SK-N-SH treated with all-trans-retinoic acid at 6 μM for 48 hours (cell line): ENCODE measurements around the gene SOWAHB.
A peak's percentile ranks its signal among the peaks of the same experiment; 100 is the strongest.

Experiments
- ATAC-seq: fragments of 200-7000 bp; cut with Tn5 transposase; 3 replicates; pipeline ENCODE4 v1.9.1; 2020; ENCODE audit warnings: mild to moderate bottlenecking, moderate library complexity
- ARNTL ChIP-seq: fragments of 450-650 bp; formaldehyde crosslinking; IDR thresholded peaks from 2 replicates; pipeline ENCODE4 v1.5.0; 2020; ENCODE audit warnings: low read depth, mild to moderate bottlenecking, moderate library complexity, borderline replicate concordance
- CREB5 ChIP-seq: fragments of 250-450 bp; sonication (Bioruptor Pico); IDR thresholded peaks from 2 replicates; pipeline ENCODE4 v1.5.1; 2020; ENCODE audit warnings: low read depth, mild to moderate bottlenecking, moderate library complexity
- CSDC2 ChIP-seq: fragments of 250-450 bp; sonication (Bioruptor Pico); IDR thresholded peaks from 2 replicates; pipeline ENCODE4 v1.5.0; 2020; ENCODE audit warnings: mild to moderate bottlenecking, moderate library complexity
- CSRNP3 ChIP-seq: fragments of 250-450 bp; sonication (Bioruptor Pico); IDR thresholded peaks from 2 replicates; pipeline ENCODE4 v1.5.1; 2021; ENCODE audit warnings: mild to moderate bottlenecking, moderate library complexity
- ESRRG ChIP-seq: fragments of 250-450 bp; sonication (Bioruptor Pico); IDR thresholded peaks from 2 replicates; pipeline ENCODE4 v1.6.1; 2021; ENCODE audit warnings: mild to moderate bottlenecking
- GLIS3 ChIP-seq: fragments of 250-450 bp; sonication (Bioruptor Pico); IDR thresholded peaks from 2 replicates; pipeline ENCODE4 v1.5.0; 2020; ENCODE audit warnings: mild to moderate bottlenecking, moderate library complexity
- ISL1 ChIP-seq: fragments of 250-450 bp; sonication (Bioruptor Pico); IDR thresholded peaks from 2 replicates; pipeline ENCODE4 v2.1.2; 2022; ENCODE audit warnings: mild to moderate bottlenecking, moderate library complexity
- OSR1 ChIP-seq: fragments of 250-450 bp; sonication (Bioruptor Pico); IDR thresholded peaks from 2 replicates; pipeline ENCODE4 v1.8.0; 2022; ENCODE audit warnings: moderate library complexity, mild to moderate bottlenecking, inconsistent platforms
- PATZ1 ChIP-seq: fragments of 250-450 bp; sonication (Bioruptor Pico); IDR thresholded peaks from 2 replicates; pipeline ENCODE4 v1.8.0; 2020; ENCODE audit warnings: mild to moderate bottlenecking, moderate library complexity, borderline replicate concordance
- POU6F1 ChIP-seq: fragments of 250-450 bp; sonication (Bioruptor Pico); IDR thresholded peaks from 2 replicates; pipeline ENCODE4 v1.8.0; 2021; ENCODE audit warnings: low read depth, mild to moderate bottlenecking, moderate library complexity, borderline replicate concordance
- PPARA ChIP-seq: fragments of 250-450 bp; sonication (Bioruptor Pico); IDR thresholded peaks from 2 replicates; pipeline ENCODE4 v1.5.0; 2020; ENCODE audit warnings: mild to moderate bottlenecking, borderline replicate concordance
- RARB ChIP-seq: fragments of 250-450 bp; sonication (Bioruptor Pico); IDR thresholded peaks from 2 replicates; pipeline ENCODE4 v1.8.0; 2021; ENCODE audit warnings: mild to moderate bottlenecking, moderate library complexity
- SNAI2 ChIP-seq: fragments of 250-450 bp; sonication (Bioruptor Pico); IDR thresholded peaks from 2 replicates; pipeline ENCODE4 v1.5.0; 2020; ENCODE audit warnings: mild to moderate bottlenecking, moderate library complexity
- TCF4 ChIP-seq: fragments of 250-450 bp; sonication (Bioruptor Pico); IDR thresholded peaks from 2 replicates; pipeline ENCODE4 v1.8.0; 2021; ENCODE audit warnings: mild to moderate bottlenecking, moderate library complexity, borderline replicate concordance
- TOX ChIP-seq: fragments of 250-450 bp; sonication (Bioruptor Pico); IDR thresholded peaks from 2 replicates; pipeline ENCODE4 v1.8.0; 2021; ENCODE audit warnings: mild to moderate bottlenecking, moderate library complexity, borderline replicate concordance
- TSHZ2 ChIP-seq: fragments of 250-450 bp; sonication (Bioruptor Pico); IDR thresholded peaks from 2 replicates; pipeline ENCODE4 v1.5.0; 2020; ENCODE audit warnings: mild to moderate bottlenecking, moderate library complexity
- ZC3H10 ChIP-seq: fragments of 250-450 bp; sonication (Bioruptor Pico); IDR thresholded peaks from 2 replicates; pipeline ENCODE4 v1.5.1; 2021; ENCODE audit warnings: mild to moderate bottlenecking, moderate library complexity
- ZFP30 ChIP-seq: fragments of 450-650 bp; formaldehyde crosslinking; IDR thresholded peaks from 2 replicates; pipeline ENCODE4 v1.5.0; 2022; ENCODE audit warnings: mild to moderate bottlenecking, moderate library complexity
- ZNF70 ChIP-seq: fragments of 450-650 bp; formaldehyde crosslinking; IDR thresholded peaks from 2 replicates; pipeline ENCODE4 v1.5.0; 2020; ENCODE audit warnings: mild to moderate bottlenecking, moderate library complexity
- ZNF8 ChIP-seq: fragments of 450-650 bp; formaldehyde crosslinking; IDR thresholded peaks from 2 replicates; pipeline ENCODE4 v1.5.0; 2020; ENCODE audit warnings: mild to moderate bottlenecking, moderate library complexity

Gene SOWAHB

GRCh38 chr4:76920715-76921114 lies 22.8 kb upstream of the SOWAHB start:
- TF ChIP-seq ZNF8 (CRISPR knock-in tag) (no peak), ISL1 (CRISPR knock-in tag) (no peak), ZC3H10 (CRISPR knock-in tag) (no peak), CREB5 (no peak), SNAI2 (CRISPR knock-in tag) (no peak), TSHZ2 (CRISPR knock-in tag) (no peak), ZNF70 (no peak), PATZ1 (CRISPR knock-in tag) (no peak), PPARA (CRISPR knock-in tag) (no peak), OSR1 (CRISPR knock-in tag) (no peak), ARNTL (CRISPR knock-in tag) (no peak), RARB (no peak)

GRCh38 chr4:76909711-76910110 lies 11.8 kb upstream of the SOWAHB start:
- TF ChIP-seq ESRRG, result no peak
- TF ChIP-seq ZNF8 (CRISPR knock-in tag), result no peak
- ATAC-seq, result no peak

More at GRCh38 chr4:76920715-76921114, 22.8 kb upstream of the SOWAHB start:
- ATAC-seq, result no peak

- peak; percentile 87 for ATAC-seq
- no peak for TF ChIP-seq TOX (CRISPR knock-in tag)
- TF ChIP-seq TCF4, result no peak
- no peak for TF ChIP-seq RARB
- TF ChIP-seq GLIS3 (CRISPR knock-in tag), result no peak
- TF ChIP-seq ISL1 (CRISPR knock-in tag), result no peak
- TF ChIP-seq ZNF8 (CRISPR knock-in tag), result no peak
- TF ChIP-seq OSR1 (CRISPR knock-in tag), result no peak
- no peak for TF ChIP-seq PATZ1 (CRISPR knock-in tag)
- TF ChIP-seq ZFP30 (CRISPR knock-in tag), result no peak
- no peak for TF ChIP-seq TSHZ2 (CRISPR knock-in tag)
- no peak for TF ChIP-seq CSRNP3
- no peak for TF ChIP-seq CSDC2
- TF ChIP-seq POU6F1, result no peak
- no peak for TF ChIP-seq ZC3H10 (CRISPR knock-in tag)
Measured at GRCh38 chr4:76905521-76905920, 7.6 kb upstream of the SOWAHB start.
